Activated naive CD8-positive, alpha-beta T cell treated with anti-CD3 and anti-CD28 coated beads, Interleukin-2, amount 50 U/mL, for 24 hours (primary cell): ENCODE results near the gene DSTN.

ENCODE experiments used
- ATAC-seq: fragments of 150-1000 bp; cut with Tn5 transposase; one replicate; pipeline ENCODE4 v1.10.0; 2021
- DNase-seq: peaks from one replicate; pipeline ENCODE4 v3.0.0; 2021
- H3K27ac Mint-ChIP-seq: one replicate; pipeline ENCODE4 v1.8.0; 2021; ENCODE audit warnings: mild to moderate bottlenecking, mixed read lengths
- H3K27me3 Mint-ChIP-seq: one replicate; pipeline ENCODE4 v1.8.0; 2021; ENCODE audit warnings: mixed read lengths
- H3K36me3 Mint-ChIP-seq: one replicate; pipeline ENCODE4 v1.8.0; 2021; ENCODE audit warnings: low read depth, mixed read lengths
- H3K4me1 Mint-ChIP-seq: one replicate; pipeline ENCODE4 v1.8.0; 2021; ENCODE audit warnings: mixed read lengths
- H3K4me3 Mint-ChIP-seq: one replicate; pipeline ENCODE4 v1.8.0; 2021; ENCODE audit warnings: mild to moderate bottlenecking, moderate library complexity, mixed read lengths
- H3K9me3 Mint-ChIP-seq: one replicate; pipeline ENCODE4 v1.8.0; 2021; ENCODE audit warnings: mixed read lengths

The DSTN gene

DNA sequence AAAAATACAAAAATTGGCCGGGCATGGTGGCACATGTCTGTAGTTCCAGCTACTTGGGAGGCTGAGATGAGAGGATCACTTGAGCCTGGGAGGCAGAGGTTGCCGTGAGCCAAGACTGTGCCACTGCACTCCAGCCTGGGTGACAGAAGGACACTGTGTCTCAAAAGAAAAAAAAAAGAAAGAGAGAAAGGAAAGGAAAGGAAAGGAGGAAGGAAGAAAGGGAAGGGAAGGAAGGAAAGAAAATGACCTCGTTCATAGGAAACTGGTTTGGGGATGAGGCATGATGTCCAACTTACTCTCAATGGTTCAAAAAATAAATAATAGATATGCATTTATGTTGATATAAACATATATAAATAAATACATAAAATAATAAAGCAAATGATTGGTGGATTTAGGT, 31.9 kb upstream of the DSTN start:
- H3K9me3 Mint-ChIP-seq = no peaks in the 10 kb centered on the region
- H3K27ac Mint-ChIP-seq = no peak overlapping the region
- H3K4me3 Mint-ChIP-seq = no peak overlapping the region
- DNase-seq (no peak), ATAC-seq (no peak)
- H3K36me3 Mint-ChIP-seq = no peaks in the 10 kb centered on the region
- H3K4me1 Mint-ChIP-seq = peaks cover 19% of the 10 kb centered on the region
- peaks cover 18% of the 10 kb centered on the region for H3K27me3 Mint-ChIP-seq

DNA sequence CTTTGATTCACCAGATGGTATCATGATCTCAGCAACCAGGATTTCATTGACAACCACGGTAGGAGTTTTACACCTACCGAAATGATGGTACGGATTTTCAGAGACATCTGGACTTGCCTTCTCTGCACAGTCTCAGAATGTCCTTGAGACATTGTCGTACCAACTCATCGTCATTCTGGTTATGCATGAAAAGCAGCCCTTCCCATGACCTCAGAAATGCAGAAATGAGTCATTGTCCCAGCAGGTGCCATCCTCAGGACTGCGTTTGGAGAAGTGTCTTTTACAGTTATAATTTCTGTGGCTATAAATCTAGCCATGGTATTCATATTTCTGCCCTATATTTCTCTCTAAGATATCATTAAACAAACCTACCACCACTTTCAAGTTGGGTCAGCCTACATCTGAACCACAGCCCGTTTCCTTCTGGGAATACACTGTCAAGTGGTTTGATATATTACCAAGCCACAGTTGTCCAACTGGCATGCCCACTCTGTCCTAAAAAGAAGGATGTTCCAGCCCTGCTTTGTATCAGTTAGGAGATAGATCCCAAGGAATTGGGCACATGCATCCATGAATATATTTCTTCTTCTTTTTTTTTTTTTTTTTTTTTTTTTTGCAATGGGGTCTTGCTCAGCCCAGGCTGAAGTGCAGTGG, 31.2 kb upstream of the DSTN start:
- no peaks in the 10 kb centered on the region for H3K9me3 Mint-ChIP-seq
- H3K4me3 Mint-ChIP-seq = no peak overlapping the region
- ATAC-seq (peak; percentile 81), DNase-seq (no peak)
- peaks cover 20% of the 10 kb centered on the region for H3K27me3 Mint-ChIP-seq
- no peak overlapping the region for H3K27ac Mint-ChIP-seq
- peaks cover 16% of the 10 kb centered on the region for H3K4me1 Mint-ChIP-seq
- no peaks in the 10 kb centered on the region for H3K36me3 Mint-ChIP-seq

DNA sequence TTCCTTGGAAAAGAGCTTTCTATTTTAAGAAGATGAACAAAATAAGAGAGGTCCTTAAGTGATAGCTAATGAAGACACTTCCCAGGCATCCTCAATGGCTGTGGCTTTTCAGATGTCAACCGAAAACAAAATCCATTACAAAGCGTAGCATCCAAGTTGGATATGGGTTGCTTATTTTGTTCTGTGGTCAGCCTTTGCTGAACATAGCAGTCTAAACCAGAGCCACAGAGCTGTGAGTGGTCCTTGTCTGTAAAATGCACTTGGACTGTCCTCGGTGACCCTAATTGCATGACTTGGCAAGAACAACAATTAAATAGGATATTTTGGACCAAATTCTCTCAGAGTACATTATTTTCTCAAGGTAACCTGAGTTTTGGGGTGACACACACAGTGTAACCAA, 28.3 kb upstream of the DSTN start:
- Mint-ChIP-seq H3K4me1 (peaks cover 13% of the 10 kb centered on the region), H3K36me3 (no peaks in the 10 kb centered on the region), H3K27ac (no peak overlapping the region), H3K4me3 (no peak overlapping the region), H3K27me3 (peaks cover 22% of the 10 kb centered on the region), H3K9me3 (no peaks in the 10 kb centered on the region)
- DNase-seq = no peak
- no peak for ATAC-seq

GRCh38 chr20:17541996-17542395, 27.9 kb upstream of the DSTN start:
- DNase-seq (no peak), ATAC-seq (no peak)
- no peaks in the 10 kb centered on the region for H3K9me3 Mint-ChIP-seq
- H3K4me1 Mint-ChIP-seq = peaks cover 13% of the 10 kb centered on the region
- H3K36me3 Mint-ChIP-seq = no peaks in the 10 kb centered on the region
- H3K27me3 Mint-ChIP-seq = peaks cover 22% of the 10 kb centered on the region
- no peak overlapping the region for H3K27ac Mint-ChIP-seq
- no peak overlapping the region for H3K4me3 Mint-ChIP-seq

DNA sequence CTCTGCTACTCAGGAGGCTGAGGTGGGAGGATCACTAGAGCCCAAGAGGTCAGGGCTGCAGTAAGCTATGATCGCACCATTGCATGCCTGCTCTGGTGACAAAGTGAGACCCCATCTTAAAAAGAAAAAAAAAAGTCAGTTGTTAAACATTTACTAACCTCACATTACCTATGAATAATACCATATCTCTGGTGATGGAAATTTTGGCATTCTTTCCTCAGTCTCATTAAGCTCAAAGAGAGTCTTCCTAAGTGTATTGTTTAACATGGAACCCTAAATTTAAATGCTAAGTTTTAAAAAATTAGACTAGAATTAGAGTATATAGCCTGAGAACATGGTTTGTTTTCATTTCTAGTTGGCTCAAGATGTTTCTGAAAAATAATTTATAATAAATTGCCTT, 27.4 kb upstream of the DSTN start:
- Mint-ChIP-seq H3K27ac (no peak overlapping the region), H3K4me1 (peaks cover 9% of the 10 kb centered on the region), H3K9me3 (no peaks in the 10 kb centered on the region), H3K4me3 (no peak overlapping the region), H3K27me3 (peaks cover 24% of the 10 kb centered on the region), H3K36me3 (no peaks in the 10 kb centered on the region)
- no peak for ATAC-seq
- DNase-seq = no peak

DNA sequence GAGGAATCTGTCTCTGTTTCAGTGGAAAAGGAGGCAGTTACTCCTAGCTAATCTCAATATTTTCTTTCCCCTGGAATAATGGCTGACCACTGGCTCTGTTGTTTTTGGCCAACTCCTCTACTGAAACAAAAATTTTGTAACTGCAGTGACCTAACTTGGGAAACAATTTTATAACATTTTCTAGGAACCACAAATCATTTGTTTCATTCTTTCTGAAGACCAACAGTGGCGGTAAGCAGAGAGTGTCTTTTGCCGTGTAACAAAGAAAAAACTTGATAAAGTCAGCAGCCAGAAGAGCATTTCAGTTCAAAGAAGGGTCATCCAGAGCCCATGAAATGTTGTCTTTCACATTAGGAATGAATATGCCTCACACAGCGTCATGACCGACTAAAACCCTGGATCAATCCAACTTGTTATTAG, 26.9 kb upstream of the DSTN start:
- H3K4me3 Mint-ChIP-seq = no peak overlapping the region
- peaks cover 7% of the 10 kb centered on the region for H3K4me1 Mint-ChIP-seq
- H3K36me3 Mint-ChIP-seq = no peaks in the 10 kb centered on the region
- no peaks in the 10 kb centered on the region for H3K9me3 Mint-ChIP-seq
- DNase-seq = no peak
- no peak overlapping the region for H3K27ac Mint-ChIP-seq
- peaks cover 21% of the 10 kb centered on the region for H3K27me3 Mint-ChIP-seq
- ATAC-seq = no peak

GRCh38 chr20:17543531-17544131, 26.2 kb upstream of the DSTN start:
- Mint-ChIP-seq H3K4me3 (no peak overlapping the region), H3K4me1 (peaks cover 2% of the 10 kb centered on the region), H3K9me3 (no peaks in the 10 kb centered on the region), H3K36me3 (no peaks in the 10 kb centered on the region), H3K27me3 (peaks cover 17% of the 10 kb centered on the region), H3K27ac (no peak overlapping the region)
- no peak for ATAC-seq
- DNase-seq = no peak

DNA sequence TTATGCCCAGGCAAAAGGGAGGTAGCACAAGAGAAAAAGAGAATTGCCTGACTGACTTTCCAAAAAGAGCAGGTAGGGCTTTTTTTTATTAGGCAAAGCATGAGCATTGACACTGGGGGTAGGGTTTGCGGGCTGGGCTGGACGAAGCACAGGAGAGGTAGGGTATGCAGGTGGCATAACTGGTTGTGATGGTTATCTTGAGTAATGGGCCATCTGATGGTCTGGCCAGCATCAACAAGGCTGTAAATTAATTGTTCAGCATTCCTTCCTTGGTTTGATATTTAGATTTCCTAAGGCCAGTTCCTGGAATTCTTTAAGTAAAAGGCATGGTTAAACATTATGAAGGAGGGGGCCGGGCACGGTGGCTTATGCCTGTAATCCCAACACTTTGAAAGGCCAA, 24.7 kb upstream of the DSTN start:
- Mint-ChIP-seq H3K27me3 (peaks cover 16% of the 10 kb centered on the region), H3K4me1 (no peaks in the 10 kb centered on the region), H3K9me3 (no peaks in the 10 kb centered on the region), H3K36me3 (no peaks in the 10 kb centered on the region), H3K27ac (no peak overlapping the region), H3K4me3 (no peak overlapping the region)
- ATAC-seq = no peak
- DNase-seq = no peak

DNA sequence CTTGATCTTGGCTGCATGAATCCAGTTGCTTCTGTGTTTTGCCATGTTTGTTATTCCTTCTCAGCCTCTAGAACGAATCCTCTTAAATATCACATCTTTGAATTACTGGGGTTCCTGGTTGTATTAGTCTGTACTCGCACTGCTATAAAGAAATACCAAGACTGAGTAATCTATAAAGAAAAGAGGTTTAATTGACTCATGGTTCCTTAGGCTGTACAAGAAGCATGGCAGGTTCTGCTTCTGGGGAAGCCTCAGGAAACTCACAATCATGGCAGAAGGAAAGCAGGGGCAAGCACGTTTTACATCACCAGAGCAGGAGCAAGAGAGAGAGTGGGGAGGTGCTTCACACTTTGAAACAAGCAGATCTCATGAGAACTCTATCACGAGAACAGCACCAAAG, 20.7 kb upstream of the DSTN start:
- Mint-ChIP-seq H3K36me3 (no peaks in the 10 kb centered on the region), H3K4me1 (no peaks in the 10 kb centered on the region), H3K27ac (no peak overlapping the region), H3K27me3 (peaks cover 2% of the 10 kb centered on the region), H3K9me3 (no peaks in the 10 kb centered on the region), H3K4me3 (no peak overlapping the region)
- no peak for DNase-seq
- no peak for ATAC-seq

DNA sequence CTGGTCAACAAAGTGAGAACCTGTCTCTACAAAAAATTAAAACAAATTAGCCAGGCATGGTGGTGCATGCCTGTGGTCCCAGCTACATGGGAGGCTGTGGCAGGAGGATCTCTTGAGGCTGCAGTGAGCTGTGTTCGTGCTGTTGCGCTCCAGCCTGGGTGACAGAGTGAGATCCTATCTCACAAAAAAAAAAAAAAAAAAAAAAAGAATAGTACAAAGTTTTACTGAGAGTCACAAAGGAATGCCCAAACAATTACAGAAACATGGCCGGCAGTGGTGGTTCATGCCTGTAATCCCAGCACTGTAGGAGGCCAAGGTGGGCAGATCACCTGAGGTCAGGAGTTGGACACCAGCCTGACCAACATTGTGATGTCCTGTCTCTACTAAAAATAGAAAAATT, 14.8 kb upstream of the DSTN start:
- Mint-ChIP-seq H3K27ac (no peak overlapping the region), H3K4me3 (no peak overlapping the region), H3K4me1 (peaks cover 28% of the 10 kb centered on the region), H3K9me3 (no peaks in the 10 kb centered on the region), H3K27me3 (no peaks in the 10 kb centered on the region), H3K36me3 (no peaks in the 10 kb centered on the region)
- ATAC-seq (no peak), DNase-seq (no peak)

DNA sequence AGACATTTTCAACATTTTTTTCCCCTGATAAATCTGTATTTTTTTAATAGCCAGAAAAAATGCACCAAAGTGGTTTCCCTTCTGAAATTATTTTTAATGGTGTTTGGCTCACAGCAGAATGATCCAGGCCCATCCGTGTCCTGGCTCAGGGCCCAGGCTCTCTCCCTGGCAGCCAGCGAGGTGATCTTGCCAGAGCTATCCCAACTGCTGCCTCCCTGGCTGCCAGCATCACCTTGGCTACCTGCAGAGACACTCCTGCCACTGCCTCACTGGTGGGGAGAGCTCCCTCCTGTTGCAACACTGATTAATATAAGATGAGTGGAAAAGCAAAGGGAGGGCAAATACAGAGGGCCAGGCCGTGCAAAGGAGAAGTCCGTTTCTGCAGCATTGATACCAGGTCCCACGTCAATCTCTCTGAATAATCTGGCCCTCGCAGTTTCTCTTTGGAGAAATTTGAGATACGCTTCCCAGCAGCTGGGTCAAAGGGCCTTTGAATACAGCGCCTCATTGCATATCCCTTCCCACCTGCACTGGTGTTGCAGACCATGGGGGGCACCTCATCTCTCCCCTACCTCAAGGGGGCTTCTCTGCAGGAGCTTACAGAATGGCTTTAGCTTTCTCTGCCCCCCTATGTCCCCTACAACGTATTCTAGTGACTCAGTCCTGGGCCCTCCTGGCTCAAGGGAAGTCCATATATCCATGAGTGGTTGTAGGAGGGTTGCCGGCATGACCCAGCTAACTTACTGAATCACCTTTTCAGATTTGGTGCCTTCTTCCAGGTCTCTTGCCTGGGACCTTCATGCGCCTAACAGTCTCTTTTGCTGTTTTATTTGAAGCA, 12.8 kb upstream of the DSTN start:
- Mint-ChIP-seq H3K36me3 (no peaks in the 10 kb centered on the region), H3K4me1 (peaks cover 43% of the 10 kb centered on the region), H3K27ac (peak overlapping the region; percentile 12), H3K4me3 (no peak overlapping the region), H3K27me3 (no peaks in the 10 kb centered on the region), H3K9me3 (no peaks in the 10 kb centered on the region)
- ATAC-seq (no peak), DNase-seq (no peak)

DNA sequence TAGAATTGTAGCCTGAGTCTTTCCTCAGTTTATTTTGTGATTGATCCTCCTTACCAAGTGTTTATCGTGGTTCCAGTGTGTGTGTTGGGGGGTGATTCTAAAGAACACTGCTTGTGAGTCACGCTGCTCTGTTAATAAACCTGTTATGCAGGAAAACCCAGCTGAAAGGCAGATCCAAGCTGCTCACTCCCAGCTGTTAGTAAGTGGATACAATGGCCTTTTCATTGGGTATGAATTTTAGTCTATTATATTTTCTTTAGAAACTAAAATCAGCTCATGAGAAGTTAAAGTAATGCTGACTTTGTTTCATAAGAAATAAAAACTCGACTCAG, 12.2 kb upstream of the DSTN start:
- Mint-ChIP-seq H3K9me3 (no peaks in the 10 kb centered on the region), H3K4me1 (peaks cover 43% of the 10 kb centered on the region), H3K27me3 (no peaks in the 10 kb centered on the region), H3K36me3 (no peaks in the 10 kb centered on the region), H3K27ac (peak overlapping the region; percentile 94), H3K4me3 (no peak overlapping the region)
- DNase-seq (no peak), ATAC-seq (no peak)

GRCh38 chr20:17558154-17558940, 11.5 kb upstream of the DSTN start:
- Mint-ChIP-seq H3K27ac (peak overlapping the region; percentile 94), H3K4me3 (peak overlapping the region; percentile 27), H3K4me1 (peaks cover 46% of the 10 kb centered on the region), H3K9me3 (no peaks in the 10 kb centered on the region), H3K27me3 (no peaks in the 10 kb centered on the region), H3K36me3 (no peaks in the 10 kb centered on the region)
- DNase-seq = peak; percentile 41
- peak; percentile 79 for ATAC-seq

- Mint-ChIP-seq H3K4me1 (peaks cover 46% of the 10 kb centered on the region), H3K9me3 (no peaks in the 10 kb centered on the region), H3K27me3 (no peaks in the 10 kb centered on the region), H3K27ac (peak overlapping the region; percentile 94), H3K36me3 (no peaks in the 10 kb centered on the region), H3K4me3 (peak overlapping the region; percentile 27)
- DNase-seq (no peak), ATAC-seq (no peak)
Observed at GRCh38 chr20:17558941-17559304, 11.0 kb upstream of the DSTN start.

DNA sequence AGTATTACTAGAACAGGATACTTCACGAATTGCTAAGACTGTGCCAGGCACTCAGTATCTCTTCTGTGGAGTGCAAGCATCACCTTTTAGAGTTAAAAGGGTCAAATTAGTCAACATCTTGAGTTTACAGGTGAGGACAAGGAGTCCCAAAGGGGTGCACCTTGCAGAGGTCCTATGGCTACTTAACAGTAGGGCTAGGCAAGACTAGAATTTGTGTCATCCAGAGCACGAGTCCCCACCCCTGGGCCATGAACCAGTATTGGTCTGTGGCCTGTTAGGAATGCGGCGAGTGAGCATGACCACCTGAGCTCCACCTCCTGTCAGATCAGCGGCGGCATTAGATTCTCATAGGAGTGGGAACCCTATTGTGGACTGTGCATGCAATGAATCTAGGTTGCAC, 10.5 kb upstream of the DSTN start:
- no peak for ATAC-seq
- Mint-ChIP-seq H3K9me3 (no peaks in the 10 kb centered on the region), H3K27ac (peak overlapping the region; percentile 94), H3K4me3 (no peak overlapping the region), H3K27me3 (no peaks in the 10 kb centered on the region), H3K36me3 (no peaks in the 10 kb centered on the region), H3K4me1 (peaks cover 46% of the 10 kb centered on the region)
- no peak for DNase-seq
